ENCODE measurements around the gene IRAK3. TPM values are rescaled to one million over a fixed set of nuclear protein-coding genes. Genes with fewer than 3 reads are reported as not detected.
"Not testable (repeated sequence)": the region's sequence is repeated elsewhere in the genome, so short reads cannot be mapped to it uniquely, and the experiment has no call there.

Gene IRAK3
- total RNA-seq, 1 experiment from 2014 or later = 0.44 TPM

DNA sequence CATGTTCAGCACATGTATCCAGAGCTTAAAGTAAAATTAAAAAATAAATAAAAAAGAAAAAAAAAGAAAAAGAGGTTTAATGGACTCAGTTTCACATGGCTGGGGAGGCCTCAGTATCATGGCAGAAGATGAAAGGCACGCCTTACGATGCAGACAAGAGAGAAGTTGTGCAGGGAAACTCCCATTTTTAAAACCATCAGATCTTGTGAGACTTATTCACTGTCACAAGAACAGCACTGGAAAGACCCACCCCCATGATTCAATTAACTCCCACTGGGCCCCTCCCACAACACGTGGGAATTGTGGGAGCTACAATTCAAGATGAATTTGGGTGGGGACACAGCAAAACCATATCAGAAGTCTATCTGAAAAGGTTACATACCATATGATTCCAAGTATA lies 24.0 kb downstream of the IRAK3 start:
- not testable (repeated sequence) for H3K4ac ChIP-seq (ENCODE audit: low read depth, low read length); H4K8ac ChIP-seq (replicated peaks; ENCODE audit: insufficient read length, low read depth, low read length); H2BK20ac ChIP-seq (ENCODE audit: low read depth, low read length, poor library complexity, severe bottlenecking); DNase-seq; H3K9ac ChIP-seq (ENCODE audit: extremely low read depth, insufficient read length, low read length); H3K18ac ChIP-seq (ENCODE audit: insufficient read length, low read depth, low read length); H3K14ac ChIP-seq (ENCODE audit: insufficient read depth, low read length); H3K27ac ChIP-seq (ENCODE audit: insufficient read length, low read depth, low read length); H3K4me2 ChIP-seq (ENCODE audit: insufficient read depth, insufficient read length, low read length); H4K20me1 ChIP-seq (ENCODE audit: control insufficient read depth, insufficient read depth, insufficient read length); H3K4me1 ChIP-seq (ENCODE audit: insufficient read depth, low read length); H3T11ph ChIP-seq (ENCODE audit: low read length); H3K79me2 ChIP-seq (ENCODE audit: insufficient read depth, low read length); H3K9me3 ChIP-seq (ENCODE audit: control insufficient read depth, low read depth, low read length); H3K79me1 ChIP-seq (ENCODE audit: insufficient read depth, low read depth, low read length, poor library complexity, severe bottlenecking); H2AK5ac ChIP-seq (ENCODE audit: insufficient read length, low read length); H4K91ac ChIP-seq (ENCODE audit: insufficient read length, low read depth, low read length); H3K9me3 Mint-ChIP-seq; H3K27me3 Mint-ChIP-seq (ENCODE audit: low read depth); H3K23ac ChIP-seq (ENCODE audit: insufficient read length, low read depth, low read length); H2BK15ac ChIP-seq (ENCODE audit: low read depth, low read length); H4K5ac ChIP-seq (ENCODE audit: insufficient read length, low read depth, low read length); H3K27me3 ChIP-seq (ENCODE audit: insufficient read depth, low read length); H2AFZ ChIP-seq (ENCODE audit: low read length); H2BK120ac ChIP-seq (ENCODE audit: low read depth, low read length, poor library complexity, severe bottlenecking); H3K27ac Mint-ChIP-seq; H2BK12ac ChIP-seq (ENCODE audit: insufficient read length, low read depth, low read length); H3K4me3 Mint-ChIP-seq; H3K36me3 Mint-ChIP-seq (ENCODE audit: insufficient read depth in 1 of 3, low read depth in 3 of 3); H3K23me2 ChIP-seq (ENCODE audit: insufficient read length, low read depth, low read length, poor library complexity, severe bottlenecking); H2BK5ac ChIP-seq (ENCODE audit: insufficient read length, low read length); H3K56ac ChIP-seq (ENCODE audit: insufficient read length, low read depth, low read length); H3K4me1 Mint-ChIP-seq
- no CpG with 5 or more reads among the region's 3 CpGs for WGBS (ENCODE audit: extremely low coverage, insufficient read length, low lambda C conversion rate)
